ENCODE results near the gene STMN3.
"Not testable (repeated sequence)": the region's sequence is repeated elsewhere in the genome, so short reads cannot be mapped to it uniquely, and the experiment has no call there.

The STMN3 gene

DNA sequence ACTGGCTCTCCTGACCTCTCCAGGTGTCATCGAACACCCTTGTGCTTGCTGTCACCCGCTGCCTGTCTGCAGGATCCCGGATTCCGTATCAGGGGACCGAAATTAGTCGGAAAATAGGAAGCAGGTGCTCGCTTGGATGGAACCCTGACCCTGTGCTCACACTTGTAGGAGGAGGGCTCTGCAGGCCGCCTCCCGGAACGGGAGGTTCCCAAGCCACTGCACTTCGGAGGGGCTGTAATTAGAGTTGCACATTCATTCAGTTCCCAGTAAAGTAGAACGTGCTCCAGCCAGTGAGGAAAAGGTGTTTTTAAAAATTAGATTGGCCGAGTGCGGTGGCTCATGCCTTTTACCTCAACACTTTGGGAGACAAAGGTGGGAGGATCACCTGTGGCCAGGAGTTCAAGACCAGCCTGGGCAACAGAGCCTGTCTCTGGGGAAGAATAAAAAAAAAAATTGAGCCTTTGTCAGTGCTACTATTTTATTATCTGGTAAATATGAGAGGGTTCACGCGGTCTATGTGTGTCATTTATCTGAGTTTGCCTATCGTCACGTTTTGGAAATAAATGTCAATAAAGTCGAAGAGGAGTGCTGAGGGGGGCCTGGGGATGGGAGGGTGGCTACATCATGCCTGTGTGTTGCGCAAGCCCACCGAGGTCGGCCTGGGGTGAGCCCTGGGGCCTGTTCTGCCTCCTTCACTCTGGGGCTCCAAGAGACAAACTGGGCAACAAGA lies 24.8 kb downstream of the STMN3 start:
- peak; percentile 67 for DNase-seq

DNA sequence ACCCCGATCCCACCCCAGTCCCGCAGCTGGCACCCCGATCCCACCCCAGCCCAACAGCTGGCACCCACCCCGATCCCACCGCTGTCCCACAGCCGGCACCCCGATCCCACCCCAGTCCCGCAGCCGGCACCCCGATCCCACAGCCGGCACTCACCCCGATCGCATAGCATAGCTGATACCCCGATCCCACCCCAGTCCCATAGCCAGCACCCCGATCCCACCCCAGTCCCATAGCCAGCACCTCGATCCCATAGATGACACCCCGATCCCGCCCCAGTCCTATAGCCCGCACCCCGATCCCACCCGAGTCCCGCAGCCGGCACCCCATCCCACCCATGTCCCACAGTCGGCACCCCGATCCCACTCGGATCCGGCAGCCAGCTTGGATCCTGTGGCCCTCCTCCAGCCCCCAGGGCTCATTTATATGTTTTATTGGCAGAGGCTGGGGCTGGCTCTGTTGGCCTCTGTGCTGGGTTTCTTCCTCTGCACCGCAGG lies 25.4 kb downstream of the STMN3 start:
- DNase-seq: no peak

DNA sequence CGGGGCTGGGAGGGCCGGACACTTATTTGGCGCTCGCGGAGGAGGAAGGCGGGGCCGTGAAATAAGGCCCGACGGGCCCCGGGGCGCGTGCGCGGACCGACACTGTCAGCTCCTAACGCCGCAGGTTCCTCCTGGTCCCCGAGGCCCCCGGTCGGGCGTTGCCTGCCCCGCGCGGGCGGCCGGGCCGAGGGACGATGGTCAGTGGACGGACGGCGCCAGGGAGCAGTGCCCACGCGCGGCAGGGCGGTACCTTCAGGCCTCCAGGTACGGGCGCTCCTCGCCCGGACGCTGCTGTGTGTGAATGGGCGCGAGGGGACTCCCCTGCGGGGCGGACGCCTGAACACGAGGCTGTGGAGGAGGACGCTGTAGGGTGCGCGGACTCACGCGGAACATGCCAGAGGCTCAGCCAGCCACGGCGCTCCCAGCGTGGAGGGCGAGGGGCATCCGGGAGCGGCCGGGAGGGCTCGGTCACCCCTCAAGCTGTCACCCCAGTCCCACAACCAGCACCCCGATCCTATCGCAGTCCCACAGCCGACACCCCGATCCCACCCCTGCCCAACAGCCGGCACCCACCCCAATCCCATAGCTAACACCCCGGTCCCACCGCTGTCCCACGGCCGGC lies 26.0 kb downstream of the STMN3 start:
- peak; percentile 96 for DNase-seq

DNA sequence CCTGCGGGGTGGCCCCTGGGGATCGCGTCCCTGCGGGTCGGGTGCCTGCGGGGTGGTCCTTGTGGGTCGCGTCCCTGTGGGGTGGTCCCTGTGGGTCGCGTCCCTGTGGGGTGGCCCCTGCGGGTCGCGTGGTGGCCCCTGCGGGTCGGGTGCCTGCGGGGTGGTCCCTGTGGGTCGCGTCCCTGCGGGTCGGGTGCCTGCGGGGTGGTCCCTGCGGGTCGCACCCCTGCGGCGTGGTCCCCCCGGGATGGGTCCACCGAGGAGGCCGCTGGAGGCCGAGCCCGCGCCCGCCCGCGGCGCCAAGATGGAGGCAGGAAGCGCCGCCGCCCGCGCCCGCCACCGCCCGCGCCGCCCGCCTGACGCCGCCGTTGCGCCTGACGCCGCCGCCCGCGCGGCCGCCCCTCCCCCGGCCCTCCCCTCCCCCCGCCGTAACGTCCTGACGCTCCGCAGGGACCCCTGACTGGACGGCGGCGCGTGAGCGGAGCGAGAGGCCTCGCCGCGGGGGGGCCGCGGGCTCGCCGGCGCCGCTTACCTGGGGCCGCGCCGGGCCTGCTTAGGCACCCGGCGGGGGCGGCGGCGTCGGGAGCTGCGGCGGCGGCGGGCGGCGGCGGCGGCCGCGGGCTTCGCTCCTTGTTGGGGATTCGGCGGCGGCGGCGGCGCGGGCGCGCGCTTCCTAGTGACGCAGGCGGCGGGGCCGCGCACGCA lies 26.6 kb downstream of the STMN3 start, which contains the start of gene GMEB2:
GMEB2 (minus strand) TSS at position 678 of the 705 bp plus-strand sequence. CDS start 7,704 bp downstream, outside the sequence.
- no peak for DNase-seq

DNA sequence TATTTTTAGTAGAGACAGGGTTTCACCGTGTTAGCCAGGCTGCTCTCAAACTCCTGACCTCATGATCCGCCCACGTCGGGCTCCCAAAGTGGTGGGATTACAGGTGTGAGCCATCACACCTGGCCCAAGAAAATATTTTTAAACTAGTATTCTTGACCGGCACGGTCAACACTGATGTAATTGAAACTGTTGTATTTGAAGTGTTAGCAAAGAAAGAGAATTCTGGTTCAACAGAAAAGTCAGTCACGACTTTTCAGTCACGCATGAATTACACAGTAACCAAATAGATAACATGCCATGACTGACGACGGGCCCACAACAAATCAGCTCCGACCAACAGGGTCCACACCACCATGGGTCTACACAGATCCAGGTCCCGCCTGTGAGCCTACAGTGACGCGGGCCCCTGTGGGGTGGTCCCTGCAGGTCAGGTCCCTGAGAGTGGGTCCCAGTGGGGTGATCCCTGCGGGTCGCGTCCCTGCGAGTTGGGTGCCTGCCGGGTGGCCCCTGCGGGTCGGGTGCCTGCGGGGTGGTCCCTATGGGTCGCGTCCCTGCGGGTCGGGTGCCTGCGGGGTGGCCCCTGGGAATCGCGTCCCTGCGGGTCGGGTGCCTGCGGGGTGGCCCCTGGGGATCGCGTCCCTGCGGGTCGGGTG lies 27.3 kb downstream of the STMN3 start:
- DNase-seq: no peak

DNA sequence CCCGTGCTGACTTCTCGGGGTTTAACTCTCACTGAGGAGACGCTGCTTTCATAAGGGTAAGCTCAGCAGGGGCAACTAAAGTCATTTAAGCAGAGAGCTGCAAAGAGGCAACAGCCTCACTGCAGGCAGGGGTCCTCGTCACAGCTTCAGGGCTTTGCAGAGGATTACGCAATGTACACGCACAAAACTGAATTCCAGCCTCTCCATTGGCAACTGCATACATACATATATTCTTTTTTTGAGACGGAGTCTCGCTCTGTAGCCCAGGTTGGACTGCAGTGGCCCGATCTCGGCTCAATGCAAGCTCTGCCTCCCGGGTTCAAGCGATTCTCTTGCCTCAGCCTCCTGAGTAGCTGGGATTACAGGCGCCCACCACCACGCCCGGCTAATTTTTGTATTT lies 28.7 kb downstream of the STMN3 start:
- DNase-seq: no peak

DNA sequence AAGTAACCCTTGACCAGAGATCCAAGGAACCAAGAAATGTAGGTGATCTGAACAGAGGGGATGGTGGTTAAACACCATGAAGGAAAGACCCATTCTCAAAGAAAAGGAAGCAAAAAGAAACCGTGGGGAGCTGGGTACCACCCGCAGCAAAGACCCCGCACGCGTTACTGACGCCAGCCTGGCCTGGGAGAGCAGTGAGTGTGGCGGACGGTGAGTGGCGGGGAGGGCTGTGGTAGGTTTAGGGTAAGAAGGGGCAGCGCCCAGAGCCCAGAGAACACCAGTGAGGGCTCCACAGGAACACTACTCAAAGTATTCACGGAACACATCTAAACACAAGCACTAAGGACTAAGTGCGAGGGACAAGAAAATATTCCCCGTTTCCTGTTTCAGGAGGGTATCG lies 30.5 kb downstream of the STMN3 start:
- no peak for DNase-seq

DNA sequence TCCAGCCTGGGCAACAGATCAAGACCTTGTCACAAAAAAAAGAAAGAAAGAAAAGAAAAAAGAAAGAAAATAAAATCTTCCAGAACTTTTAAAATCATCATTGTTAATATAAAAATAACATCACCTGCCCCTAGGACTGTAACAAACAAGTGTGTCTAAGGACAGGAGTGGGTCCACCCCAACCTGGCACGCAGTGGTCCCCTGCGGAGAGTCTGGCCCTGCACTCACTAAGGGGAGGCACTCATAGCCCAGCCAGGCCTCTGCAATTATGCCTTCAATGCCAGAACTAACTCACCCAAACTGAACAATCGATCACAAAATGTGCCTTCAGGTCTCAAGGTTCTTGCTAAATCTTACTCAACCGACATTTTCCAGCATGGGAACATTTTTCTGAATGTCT lies 31.1 kb downstream of the STMN3 start:
- no peak for DNase-seq

DNA sequence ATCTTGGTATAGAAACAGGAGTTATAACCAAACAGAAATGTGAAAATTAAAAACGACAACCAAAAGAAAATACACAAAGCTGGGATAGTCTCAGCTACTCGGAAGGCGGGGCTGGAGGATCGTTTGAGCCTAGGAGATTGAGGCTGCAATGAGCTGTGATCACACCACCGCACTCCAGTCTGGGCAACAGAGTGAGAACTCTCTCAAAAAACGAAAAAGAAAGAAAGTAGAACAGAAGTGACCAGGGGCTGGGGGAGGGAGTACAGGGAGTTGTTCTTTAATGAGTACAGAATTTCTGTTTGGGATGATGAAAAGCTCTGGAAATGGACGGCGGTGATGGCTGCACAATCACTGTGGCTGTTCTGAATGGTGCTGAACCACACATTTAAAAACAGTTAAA lies 32.2 kb downstream of the STMN3 start:
- no peak for DNase-seq

DNA sequence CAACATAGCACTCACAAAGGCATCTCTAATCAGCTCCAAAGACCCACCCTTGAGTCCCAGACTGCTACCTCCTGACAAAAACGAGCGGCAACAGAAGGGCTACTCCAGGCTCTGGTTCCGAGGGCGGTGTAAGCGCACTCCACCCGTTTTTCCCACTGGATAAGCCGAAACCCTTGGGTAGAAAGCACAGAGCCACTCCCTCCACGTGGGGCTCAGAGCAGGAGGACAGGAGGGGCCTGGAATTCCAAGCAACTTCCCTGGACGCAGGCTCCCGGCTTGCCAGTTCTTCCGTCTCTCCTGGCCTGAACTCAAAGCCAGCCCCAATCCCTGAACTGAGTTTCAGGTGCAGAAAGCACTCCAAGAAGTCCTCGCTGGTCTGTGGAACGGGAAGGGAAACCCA lies 33.7 kb downstream of the STMN3 start:
- DNase-seq: no peak

DNA sequence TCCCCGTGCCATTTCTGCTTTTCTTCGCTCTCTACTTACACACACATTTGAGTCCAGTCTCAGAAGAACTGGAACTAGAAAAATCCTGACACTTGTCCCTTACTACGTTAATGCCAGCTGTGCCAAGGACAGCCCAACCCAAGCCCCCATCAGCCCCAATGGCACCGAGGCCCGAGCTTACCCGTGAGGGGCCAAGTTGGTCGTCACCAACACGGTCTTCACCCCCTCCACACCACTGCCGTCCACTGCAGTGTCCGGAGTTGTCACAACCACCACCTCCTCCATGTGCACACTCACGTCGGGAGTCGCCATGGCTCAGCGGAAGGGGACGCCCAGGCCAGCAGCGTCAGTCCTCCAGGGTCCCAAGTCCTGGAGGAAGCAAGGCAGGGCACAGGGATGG lies 34.1 kb downstream of the STMN3 start:
- no peak for DNase-seq

DNA sequence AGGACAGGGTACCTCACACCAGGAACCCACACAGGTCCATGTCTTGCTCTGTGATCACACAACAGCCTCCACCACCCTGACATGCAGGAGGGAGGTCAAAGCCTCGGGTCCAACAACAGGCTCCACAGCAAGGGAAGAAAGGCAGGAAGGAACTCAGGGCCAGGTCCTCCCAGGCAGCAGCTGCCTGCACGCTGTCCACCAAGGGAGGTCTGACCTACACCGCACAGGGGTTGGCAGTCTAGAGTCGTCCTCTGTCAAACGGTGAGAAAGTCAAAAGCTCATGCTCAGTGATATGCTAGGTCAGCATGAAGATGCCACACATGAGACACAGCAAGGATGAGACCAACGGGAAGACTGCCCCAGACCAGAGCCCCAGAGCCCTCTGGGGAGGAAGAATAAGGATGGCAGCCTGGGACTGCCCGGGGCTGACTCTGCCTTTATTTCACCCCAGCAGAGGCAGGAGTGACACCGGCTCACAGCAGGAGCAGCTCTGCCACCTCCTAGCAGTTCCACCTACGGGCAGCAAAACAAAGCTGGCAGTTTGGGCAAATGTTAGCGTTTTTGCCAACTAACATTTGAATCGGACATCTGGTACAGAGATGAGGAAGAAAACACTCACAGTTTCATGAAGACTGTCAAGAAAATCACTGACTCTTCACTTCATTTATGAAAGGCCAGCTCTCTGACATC lies 34.8 kb downstream of the STMN3 start:
- DNase-seq: no peak

DNA sequence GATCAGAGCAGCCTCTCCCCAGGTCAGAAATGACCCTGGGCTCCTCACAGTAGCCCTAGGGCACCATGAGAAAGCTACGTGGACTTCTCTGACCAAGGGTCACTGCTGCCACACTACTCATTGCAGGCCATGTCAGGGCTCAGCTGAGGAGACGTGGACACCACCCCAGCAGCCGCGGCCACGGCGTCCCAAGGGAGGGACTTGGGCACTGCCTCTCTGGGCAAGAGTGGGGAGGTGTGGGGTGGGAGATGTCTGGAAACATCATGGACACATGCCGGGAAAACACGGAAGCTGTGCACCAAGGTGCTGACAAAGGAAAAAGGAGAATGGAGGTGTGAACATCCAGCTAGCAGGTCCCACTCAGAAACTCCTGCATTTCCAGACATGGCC lies 35.4 kb downstream of the STMN3 start:
- DNase-seq: no peak

DNA sequence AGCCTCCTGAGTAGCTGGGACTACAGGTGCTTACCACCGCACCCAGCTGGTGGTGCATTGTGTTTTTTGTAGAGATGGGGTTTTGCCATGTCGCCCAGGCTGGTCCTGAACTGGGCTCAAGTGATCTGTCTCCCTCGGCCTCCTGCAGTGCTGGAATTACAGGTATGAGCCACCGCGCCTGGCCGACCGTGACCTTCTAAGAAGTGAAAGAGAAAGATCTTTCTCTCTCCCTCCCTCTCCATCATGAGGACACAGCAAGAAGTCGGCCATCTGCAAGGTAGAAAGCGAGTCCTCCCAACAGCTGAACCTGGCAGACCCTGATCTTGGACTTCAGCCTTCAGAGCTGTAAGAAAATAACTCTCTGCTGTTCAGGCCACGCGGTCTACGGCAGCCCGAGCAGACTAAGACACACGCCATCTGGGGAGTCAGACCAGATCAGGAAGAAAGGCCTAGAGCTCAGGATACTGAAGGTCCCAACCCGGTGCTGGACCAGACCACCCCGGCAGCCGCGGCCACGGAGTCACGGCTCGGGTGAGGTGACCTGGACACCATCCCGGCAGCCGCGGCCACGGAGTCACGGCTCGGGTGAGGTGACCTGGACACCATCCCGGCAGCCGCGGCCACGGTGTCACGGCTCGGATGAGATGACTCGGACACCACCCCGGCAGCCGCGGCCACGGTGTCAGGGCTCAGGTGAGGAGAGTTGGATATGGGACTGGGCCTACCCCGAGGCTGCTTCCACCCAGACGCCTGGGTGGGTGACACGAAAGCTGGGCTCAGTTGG lies 35.9 kb downstream of the STMN3 start:
- DNase-seq: no peak

DNA sequence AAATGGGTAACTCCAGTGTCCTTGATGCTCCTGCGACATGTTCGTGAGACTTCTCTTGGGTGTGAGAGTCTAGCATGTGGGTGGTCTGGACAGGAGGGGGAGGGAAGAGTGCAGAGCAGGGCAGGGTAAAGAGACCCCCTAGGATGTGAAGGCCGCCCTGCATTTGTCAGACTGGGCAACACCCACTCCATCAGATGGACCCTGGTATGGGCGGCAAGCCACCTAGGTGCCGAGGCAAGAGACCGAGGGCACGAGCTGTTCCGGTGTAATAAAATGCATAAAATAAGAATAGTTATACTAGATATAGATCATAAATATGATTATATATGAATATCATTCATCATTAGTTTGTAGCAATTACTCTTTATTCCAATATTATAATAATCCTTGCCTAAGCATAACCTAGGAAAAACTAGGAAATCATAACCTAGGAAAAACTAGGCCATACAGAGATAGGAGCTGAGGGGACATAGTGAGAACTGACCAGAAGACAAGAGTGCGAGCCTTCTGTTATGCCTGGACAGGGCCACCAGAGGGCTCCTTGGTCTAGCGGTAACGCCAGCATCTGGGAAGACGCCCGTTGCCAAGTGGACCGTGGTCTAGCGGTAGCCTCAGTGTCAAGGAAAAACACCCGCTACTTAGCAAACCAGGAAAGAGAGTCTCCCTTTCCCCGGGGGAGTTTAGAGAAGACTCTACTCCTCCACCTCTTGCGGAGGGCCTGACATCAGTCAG lies 39.2 kb downstream of the STMN3 start:
- not testable (repeated sequence) for DNase-seq

DNA sequence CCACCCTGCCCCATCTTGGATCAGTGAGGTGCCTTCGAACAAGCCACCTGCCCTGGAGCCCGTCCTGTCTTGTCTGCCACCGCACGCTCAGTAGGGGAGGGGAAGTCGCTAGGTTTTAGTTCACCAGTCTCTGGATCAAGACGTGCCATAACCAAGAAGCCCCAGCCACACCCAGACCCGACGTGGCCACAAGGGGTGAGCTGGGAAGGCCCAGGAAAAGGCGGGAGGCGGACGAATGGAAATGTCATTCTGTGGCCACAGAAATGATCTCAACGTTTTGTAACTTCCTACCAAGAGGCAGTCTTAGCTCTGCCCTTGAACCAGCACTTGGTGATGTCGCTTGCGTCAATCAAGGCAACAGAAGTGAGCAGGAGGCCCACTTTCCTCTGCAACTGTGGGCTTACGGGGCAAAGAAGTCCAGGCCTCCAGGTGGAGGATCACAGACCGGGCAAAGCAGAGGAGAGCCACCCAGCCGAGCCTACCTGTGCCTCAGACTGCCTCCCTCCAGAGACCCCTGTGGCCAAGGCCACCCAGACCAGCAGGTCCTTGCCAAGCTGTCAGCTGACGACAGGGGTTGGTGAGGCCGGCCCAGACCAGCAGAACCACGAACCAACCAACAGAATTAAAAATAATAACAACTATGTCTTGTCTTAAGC lies 40.8 kb downstream of the STMN3 start:
- peak; percentile 24 for DNase-seq

DNA sequence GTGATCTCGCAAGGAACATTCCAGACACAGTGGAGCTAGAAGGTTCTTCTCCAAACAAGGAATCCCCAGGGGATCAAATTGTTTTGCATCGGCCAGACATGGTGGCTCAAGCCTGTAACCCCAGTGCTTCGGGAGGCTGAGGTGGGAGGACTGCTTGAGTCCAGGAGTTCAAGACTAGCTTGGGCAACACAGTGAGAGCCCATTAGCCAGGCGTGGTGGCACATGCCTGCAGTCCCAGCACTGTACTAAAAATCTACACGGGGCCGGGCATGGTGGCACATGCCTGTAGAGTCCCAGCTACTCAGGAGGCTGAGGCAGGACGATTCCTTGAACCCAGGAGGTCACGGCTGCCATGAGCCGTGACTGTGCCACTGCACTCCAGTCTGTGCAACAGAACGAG lies 41.6 kb downstream of the STMN3 start:
- no peak for DNase-seq

DNA sequence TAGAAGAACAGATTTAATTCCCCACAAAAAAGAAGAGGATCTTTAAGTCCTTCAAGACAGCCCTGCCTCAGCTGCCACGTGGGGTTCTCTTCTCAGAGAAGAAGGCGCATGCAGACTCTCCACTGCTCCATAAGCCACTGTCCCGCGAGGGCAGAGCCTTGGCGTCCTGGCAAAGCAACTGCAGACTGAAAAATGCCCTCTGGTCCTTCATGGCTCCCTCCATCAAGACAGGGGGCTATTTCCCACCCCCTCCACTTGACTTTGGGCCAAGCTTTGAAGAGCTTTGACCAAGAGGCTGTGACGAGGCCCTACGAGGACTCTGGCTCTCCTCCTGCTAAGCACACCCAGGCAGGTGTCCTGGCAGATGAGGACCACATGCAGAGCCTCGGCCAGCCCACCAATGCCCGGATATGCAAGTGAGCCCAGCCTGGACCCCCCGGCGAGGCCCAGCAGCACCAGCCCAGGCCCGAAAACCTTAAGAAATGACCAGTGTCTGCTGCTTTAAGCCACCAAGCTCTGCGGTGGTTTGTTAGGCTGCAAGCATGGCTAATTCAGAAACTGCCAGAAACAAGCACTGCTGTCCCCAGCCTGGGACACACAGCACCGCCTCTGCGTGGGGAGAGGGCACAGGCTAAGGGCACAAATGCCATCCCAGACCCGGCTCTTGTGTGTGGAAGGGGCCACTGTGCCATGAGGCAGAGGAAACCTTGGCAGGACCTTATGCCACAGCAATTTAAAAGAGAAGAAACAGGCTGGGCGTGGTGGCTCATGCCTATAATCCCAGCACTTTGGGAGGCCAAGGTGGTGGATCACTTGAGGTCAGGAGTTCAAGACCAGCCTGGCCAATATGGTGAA lies 42.4 kb downstream of the STMN3 start:
- no peak for DNase-seq

DNA sequence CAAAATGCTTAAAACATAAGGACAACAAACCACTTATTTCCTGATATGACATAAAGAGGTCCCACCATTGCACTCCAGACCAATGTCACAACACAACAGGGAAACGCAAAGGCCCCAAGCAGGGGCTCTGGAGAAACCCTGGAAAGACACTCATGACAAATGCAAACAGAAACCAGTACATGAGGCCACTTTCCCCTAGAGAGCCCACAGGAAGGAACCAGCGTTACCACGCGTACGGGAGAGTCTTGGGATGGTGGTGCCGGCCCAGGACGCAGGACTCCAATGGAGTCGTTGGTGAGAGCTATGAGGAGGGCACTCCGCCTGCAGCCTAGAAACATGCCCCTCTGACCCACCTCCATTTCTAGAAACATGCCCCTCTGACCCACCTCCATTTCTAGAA lies 46.5 kb downstream of the STMN3 start:
- DNase-seq: no peak

DNA sequence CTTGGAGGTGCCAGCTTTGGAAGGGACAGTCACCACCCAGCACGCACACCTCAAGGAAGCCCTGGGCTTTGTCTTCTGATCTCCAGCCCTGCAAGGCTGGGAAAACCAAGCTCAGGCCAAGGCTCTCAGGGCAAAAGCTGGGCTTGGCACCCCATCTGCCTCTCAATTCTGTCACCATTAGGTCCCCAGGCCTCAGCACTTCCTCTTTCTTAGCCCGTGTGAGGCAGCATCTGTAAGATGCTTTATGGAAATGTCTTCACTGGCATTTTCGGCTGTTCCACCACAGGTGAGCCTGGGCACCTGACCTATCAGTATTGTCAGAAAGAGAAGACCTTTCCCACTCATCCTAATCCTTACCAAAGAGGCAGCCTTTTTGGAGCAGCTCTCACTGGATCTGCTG lies 50.9 kb downstream of the STMN3 start:
- no peak for DNase-seq
